Esophagus squamous epithelium (tissue), 4 donors: ENCODE data around the gene KCNB1.

Experiments used
- POLR2A ChIP-seq, 4 donors: fragments of 450-650 bp; IDR thresholded peaks; one replicate each; pipeline ENCODE4 v1.6.1; 2017; ENCODE audit warnings: antibody characterized with exemption in 4 of 4, mild to moderate bottlenecking in 4 of 4, moderate library complexity in 3 of 4
- TF ChIP-seq, protein P1 (sequence below), 6 experiments: fragments of 450-650 bp in 4 of 6; fragments of 200-600 bp in 2 of 6; sonication (generic) in 2 of 6; IDR thresholded peaks; one replicate each; pipeline ENCODE4 v1.5.1; 2016 to 2019; ENCODE audit warnings: antibody characterized with exemption in 6 of 6, mild to moderate bottlenecking in 4 of 6, moderate library complexity in 4 of 6

- TF ChIP-seq, protein P1, sequence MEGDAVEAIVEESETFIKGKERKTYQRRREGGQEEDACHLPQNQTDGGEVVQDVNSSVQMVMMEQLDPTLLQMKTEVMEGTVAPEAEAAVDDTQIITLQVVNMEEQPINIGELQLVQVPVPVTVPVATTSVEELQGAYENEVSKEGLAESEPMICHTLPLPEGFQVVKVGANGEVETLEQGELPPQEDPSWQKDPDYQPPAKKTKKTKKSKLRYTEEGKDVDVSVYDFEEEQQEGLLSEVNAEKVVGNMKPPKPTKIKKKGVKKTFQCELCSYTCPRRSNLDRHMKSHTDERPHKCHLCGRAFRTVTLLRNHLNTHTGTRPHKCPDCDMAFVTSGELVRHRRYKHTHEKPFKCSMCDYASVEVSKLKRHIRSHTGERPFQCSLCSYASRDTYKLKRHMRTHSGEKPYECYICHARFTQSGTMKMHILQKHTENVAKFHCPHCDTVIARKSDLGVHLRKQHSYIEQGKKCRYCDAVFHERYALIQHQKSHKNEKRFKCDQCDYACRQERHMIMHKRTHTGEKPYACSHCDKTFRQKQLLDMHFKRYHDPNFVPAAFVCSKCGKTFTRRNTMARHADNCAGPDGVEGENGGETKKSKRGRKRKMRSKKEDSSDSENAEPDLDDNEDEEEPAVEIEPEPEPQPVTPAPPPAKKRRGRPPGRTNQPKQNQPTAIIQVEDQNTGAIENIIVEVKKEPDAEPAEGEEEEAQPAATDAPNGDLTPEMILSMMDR (IDR thresholded peaks at IDR 0.05) = no peak
- TF ChIP-seq POLR2A (IDR thresholded peaks at IDR 0.05) = no peak
These were observed 23.1 kb upstream of the KCNB1 start for GRCh38 chr20:49505518-49505917.
